Measurements from ENCODE around the gene GPSM1. TPM values are rescaled to one million over a fixed set of nuclear protein-coding genes. Genes with fewer than 3 reads are reported as not detected.

Gene GPSM1
- total RNA-seq, 4 donors from 2014 or later: 10.0 to 14.9 (median 13.0) TPM

DNA sequence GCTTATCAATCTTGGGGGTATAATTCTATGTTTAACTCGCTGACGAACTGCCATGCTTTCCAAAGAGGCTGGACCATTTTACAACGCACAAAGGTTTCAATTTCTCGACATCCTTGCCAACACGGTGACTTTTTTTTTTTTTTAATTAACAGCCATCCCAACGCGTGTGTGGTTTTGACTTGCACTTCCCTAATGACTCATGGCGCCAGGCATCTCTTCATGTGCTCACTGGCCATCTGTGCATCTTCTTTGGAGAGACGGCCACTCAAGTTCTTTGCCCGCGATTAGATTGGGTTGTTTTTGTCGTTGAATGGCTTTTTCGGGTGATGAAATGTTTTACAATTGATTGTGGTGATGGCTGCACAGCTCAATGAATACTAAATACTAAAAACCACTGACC is 58.7 kb downstream of the GPSM1 start:
- Histone ChIP-seq H3K4me1 (no peaks in the 10 kb centered on the region), H3K27ac (no peak overlapping the region), H3K4me3 (no peak overlapping the region), H3K36me3 (peaks cover 0 to 97% of the 10 kb centered on the region in 2 donors), H3K9me3 (no peaks in the 10 kb centered on the region), H3K27me3 (no peaks in the 10 kb centered on the region)
- WGBS, 2 donors (ENCODE audit: low coverage in 1 of 2): 92 to 97% methylated on average over 11 to 12 of the region's 13 CpGs
- TF ChIP-seq POLR2A (IDR thresholded peaks at IDR 0.05): no peak
- no peak for TF ChIP-seq EP300 (IDR thresholded peaks at IDR 0.05)
- TF ChIP-seq, protein P1, sequence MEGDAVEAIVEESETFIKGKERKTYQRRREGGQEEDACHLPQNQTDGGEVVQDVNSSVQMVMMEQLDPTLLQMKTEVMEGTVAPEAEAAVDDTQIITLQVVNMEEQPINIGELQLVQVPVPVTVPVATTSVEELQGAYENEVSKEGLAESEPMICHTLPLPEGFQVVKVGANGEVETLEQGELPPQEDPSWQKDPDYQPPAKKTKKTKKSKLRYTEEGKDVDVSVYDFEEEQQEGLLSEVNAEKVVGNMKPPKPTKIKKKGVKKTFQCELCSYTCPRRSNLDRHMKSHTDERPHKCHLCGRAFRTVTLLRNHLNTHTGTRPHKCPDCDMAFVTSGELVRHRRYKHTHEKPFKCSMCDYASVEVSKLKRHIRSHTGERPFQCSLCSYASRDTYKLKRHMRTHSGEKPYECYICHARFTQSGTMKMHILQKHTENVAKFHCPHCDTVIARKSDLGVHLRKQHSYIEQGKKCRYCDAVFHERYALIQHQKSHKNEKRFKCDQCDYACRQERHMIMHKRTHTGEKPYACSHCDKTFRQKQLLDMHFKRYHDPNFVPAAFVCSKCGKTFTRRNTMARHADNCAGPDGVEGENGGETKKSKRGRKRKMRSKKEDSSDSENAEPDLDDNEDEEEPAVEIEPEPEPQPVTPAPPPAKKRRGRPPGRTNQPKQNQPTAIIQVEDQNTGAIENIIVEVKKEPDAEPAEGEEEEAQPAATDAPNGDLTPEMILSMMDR (IDR thresholded peaks at IDR 0.05): no peak
- TF ChIP-seq POLR2AphosphoS5 (IDR thresholded peaks at IDR 0.05): no peak
- ATAC-seq: no peak

DNA sequence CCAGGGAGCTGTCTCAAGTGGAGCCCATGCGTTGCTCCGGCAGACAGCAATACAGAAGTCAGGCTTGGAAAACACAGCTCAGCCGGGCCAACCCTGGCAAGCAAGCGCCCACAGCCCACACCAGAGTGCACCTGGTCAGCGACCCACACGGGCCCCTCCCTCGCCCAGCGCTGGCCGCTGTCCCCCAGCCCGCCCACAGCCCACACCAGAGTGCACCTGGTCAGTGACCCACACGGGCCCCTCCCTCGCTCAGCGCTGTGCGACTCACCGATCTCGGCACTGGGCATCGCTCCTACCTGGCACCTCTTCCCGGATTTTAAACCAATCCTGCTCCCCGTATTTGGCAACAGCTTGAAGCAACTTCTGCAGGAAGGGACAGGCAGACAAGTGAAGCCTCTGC is 59.9 kb downstream of the GPSM1 start:
- H3K9me3 ChIP-seq: no peaks in the 10 kb centered on the region
- H3K27ac ChIP-seq: no peak overlapping the region
- ATAC-seq: no peak
- no peaks in the 10 kb centered on the region for H3K4me1 ChIP-seq
- H3K36me3 ChIP-seq: peaks cover 0 to 97% of the 10 kb centered on the region in 2 donors
- TF ChIP-seq POLR2AphosphoS5 (IDR thresholded peaks at IDR 0.05) (no peak), POLR2A (IDR thresholded peaks at IDR 0.05) (no peak), EP300 (IDR thresholded peaks at IDR 0.05) (no peak)
- TF ChIP-seq, protein P1 (IDR thresholded peaks at IDR 0.05): no peak
- H3K27me3 ChIP-seq: no peaks in the 10 kb centered on the region
- H3K4me3 ChIP-seq: no peak overlapping the region
- WGBS, 2 donors (ENCODE audit: low coverage in 1 of 2): no CpG with 5 or more reads among the region's 19 CpGs

DNA sequence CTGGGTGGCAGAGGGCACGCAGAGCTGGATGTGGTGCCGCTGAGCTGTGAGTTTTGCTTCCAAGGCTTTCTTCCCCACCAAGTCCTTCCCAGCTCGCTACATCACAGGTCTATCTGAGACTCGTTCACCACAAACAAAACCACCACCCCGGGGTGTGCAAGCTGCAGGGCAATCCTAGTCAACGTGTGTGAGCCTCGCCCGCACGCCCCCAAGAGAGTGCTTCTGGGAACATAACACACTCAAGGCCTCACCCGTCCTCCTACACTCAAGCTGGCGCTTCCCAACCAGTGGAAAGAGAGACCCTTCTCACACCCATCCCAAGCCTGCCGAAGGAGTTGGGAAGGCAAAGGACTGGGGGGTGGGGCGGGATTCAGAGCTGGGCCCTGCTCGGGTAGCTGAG is 62.1 kb downstream of the GPSM1 start:
- H3K4me3 ChIP-seq: no peak overlapping the region
- H3K9me3 ChIP-seq: no peaks in the 10 kb centered on the region
- no peak for ATAC-seq
- H3K4me1 ChIP-seq: no peaks in the 10 kb centered on the region
- H3K27me3 ChIP-seq: no peaks in the 10 kb centered on the region
- H3K27ac ChIP-seq: no peak overlapping the region
- TF ChIP-seq POLR2A (IDR thresholded peaks at IDR 0.05) (no peak), EP300 (IDR thresholded peaks at IDR 0.05) (no peak), POLR2AphosphoS5 (IDR thresholded peaks at IDR 0.05) (no peak)
- TF ChIP-seq, protein P1 (IDR thresholded peaks at IDR 0.05): no peak
- peaks cover 0 to 97% of the 10 kb centered on the region in 2 donors for H3K36me3 ChIP-seq
- 40% methylated on average over 2 of the region's 14 CpGs; no CpG with 5 or more reads in 1 of the 2 donors for WGBS, 2 donors (ENCODE audit: low coverage in 1 of 2)

DNA sequence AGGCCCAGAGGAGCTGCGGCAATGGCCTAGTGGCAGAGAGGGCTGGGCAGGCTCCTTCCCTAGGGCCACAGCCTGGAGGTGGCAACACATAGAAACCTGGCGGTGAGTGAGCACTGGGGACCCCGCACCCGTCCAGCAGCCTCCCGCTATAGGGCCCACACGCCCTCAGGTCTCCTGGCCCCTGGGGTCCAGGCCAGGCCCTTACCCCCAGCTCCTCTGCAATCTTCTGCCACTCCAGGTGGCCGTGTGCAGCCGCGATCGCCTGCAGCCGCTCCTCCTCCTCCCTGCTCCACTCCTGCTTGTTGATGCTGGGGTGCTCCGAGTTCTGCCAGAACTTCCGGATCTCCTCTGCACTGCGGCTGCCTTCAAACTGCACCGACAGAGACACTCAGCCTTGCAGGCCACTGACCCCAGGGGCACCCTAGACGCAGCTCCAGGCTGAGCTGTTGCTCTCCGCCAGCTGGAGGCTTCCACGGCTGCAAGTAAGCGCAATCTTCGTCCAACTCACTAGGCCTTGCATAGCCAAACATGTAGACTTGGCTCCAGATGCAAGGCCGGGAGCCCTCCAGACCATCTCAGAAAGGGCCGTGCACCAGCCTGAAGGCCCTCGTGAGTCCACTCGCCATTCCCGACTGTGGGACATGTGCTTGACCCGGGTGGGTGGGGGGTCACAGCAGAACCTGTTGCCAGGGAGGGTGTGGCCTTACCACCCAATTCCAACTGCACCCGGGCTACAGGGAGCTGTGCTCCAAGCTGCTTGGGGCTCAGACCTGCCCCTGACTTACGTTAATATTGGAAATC is 64.6 kb downstream of the GPSM1 start:
- peaks cover 0 to 97% of the 10 kb centered on the region in 2 donors for H3K36me3 ChIP-seq
- 69 to 100% methylated on average over 4 to 9 of the region's 28 CpGs for WGBS, 2 donors (ENCODE audit: low coverage in 1 of 2)
- no peak overlapping the region for H3K27ac ChIP-seq
- H3K9me3 ChIP-seq: no peaks in the 10 kb centered on the region
- no peaks in the 10 kb centered on the region for H3K4me1 ChIP-seq
- ATAC-seq: no peak
- H3K4me3 ChIP-seq: no peak overlapping the region
- H3K27me3 ChIP-seq: no peaks in the 10 kb centered on the region
- TF ChIP-seq POLR2AphosphoS5 (IDR thresholded peaks at IDR 0.05) (no peak), POLR2A (IDR thresholded peaks at IDR 0.05) (no peak), EP300 (IDR thresholded peaks at IDR 0.05) (no peak)
- TF ChIP-seq, protein P1 (IDR thresholded peaks at IDR 0.05): no peak
